Ascending aorta (tissue), 2 donors: ENCODE measurements around the gene SLC1A7. TPM values are rescaled to one million over a fixed set of nuclear protein-coding genes. Genes with fewer than 3 reads are reported as not detected.

Experiments used
- DNase-seq, 2 donors: peaks; one replicate each; pipeline ENCODE4 v3.0.0-alpha.2; 2019; ENCODE audit warnings: low spot score in 2 of 2
- H3K27ac ChIP-seq, 2 donors: fragments of 200-600 bp; sonication (generic); one replicate each; pipeline ENCODE4 v1.5.1; 2016 to 2017; ENCODE audit warnings: mild to moderate bottlenecking in 1 of 2
- H3K27me3 ChIP-seq: fragments of 200-600 bp; sonication (generic); one replicate; pipeline ENCODE4 v1.5.1; 2017
- H3K36me3 ChIP-seq, 2 donors: fragments of 200-600 bp; sonication (generic); one replicate each; pipeline ENCODE4 v1.5.1; 2016
- H3K4me1 ChIP-seq, 2 donors: fragments of 200-600 bp; sonication (generic); one replicate each; pipeline ENCODE4 v1.5.1; 2016 to 2017; ENCODE audit warnings: mild to moderate bottlenecking in 1 of 2
- H3K4me3 ChIP-seq, 2 donors: fragments of 200-600 bp; sonication (generic); one replicate each; pipeline ENCODE4 v1.5.1; 2016 to 2017; ENCODE audit warnings: mild to moderate bottlenecking in 1 of 2
- H3K9me3 ChIP-seq, 2 donors: fragments of 200-600 bp; sonication (generic); one replicate each; pipeline ENCODE4 v1.5.1; 2016
- intact Hi-C: fragments of 100-400 bp; cut with DNase I; formaldehyde crosslinking; loops from one replicate; pipeline ENCODE4 v1.15.1; 2023
- total RNA-seq: library from RNA; depleted of rRNA; stranded (reverse); fragments of >200 nt; gene quantifications from one replicate; pipeline ENCODE4 v1.1.0, GENCODE V29; 2016
- TF ChIP-seq, protein P1 (sequence below), 3 experiments: fragments of 200-600 bp in 2 of 3; fragments of 450-650 bp in 1 of 3; sonication (generic) in 2 of 3; IDR thresholded peaks; one replicate each; pipeline ENCODE4 v1.5.1; 2016 to 2019; ENCODE audit warnings: antibody characterized with exemption in 3 of 3, mild to moderate bottlenecking in 1 of 3, moderate library complexity in 1 of 3

Gene SLC1A7
- total RNA-seq, 1 donor from 2014 or later: not detected

- H3K4me3 ChIP-seq: no peak overlapping the region
- no peaks in the 10 kb centered on the region for H3K4me1 ChIP-seq
- H3K27me3 ChIP-seq: no peaks in the 10 kb centered on the region
- H3K27ac ChIP-seq: no peak overlapping the region
- TF ChIP-seq, protein P1, sequence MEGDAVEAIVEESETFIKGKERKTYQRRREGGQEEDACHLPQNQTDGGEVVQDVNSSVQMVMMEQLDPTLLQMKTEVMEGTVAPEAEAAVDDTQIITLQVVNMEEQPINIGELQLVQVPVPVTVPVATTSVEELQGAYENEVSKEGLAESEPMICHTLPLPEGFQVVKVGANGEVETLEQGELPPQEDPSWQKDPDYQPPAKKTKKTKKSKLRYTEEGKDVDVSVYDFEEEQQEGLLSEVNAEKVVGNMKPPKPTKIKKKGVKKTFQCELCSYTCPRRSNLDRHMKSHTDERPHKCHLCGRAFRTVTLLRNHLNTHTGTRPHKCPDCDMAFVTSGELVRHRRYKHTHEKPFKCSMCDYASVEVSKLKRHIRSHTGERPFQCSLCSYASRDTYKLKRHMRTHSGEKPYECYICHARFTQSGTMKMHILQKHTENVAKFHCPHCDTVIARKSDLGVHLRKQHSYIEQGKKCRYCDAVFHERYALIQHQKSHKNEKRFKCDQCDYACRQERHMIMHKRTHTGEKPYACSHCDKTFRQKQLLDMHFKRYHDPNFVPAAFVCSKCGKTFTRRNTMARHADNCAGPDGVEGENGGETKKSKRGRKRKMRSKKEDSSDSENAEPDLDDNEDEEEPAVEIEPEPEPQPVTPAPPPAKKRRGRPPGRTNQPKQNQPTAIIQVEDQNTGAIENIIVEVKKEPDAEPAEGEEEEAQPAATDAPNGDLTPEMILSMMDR (IDR thresholded peaks at IDR 0.05): no peak
- H3K9me3 ChIP-seq: no peaks in the 10 kb centered on the region
- H3K36me3 ChIP-seq: peaks cover 0 to 3% of the 10 kb centered on the region in 2 donors
- intact Hi-C loops: no loop called here
- DNase-seq: no peak
These were observed 59.5 kb downstream of the SLC1A7 start for GRCh38 chr1:53082826-53083455.

DNA sequence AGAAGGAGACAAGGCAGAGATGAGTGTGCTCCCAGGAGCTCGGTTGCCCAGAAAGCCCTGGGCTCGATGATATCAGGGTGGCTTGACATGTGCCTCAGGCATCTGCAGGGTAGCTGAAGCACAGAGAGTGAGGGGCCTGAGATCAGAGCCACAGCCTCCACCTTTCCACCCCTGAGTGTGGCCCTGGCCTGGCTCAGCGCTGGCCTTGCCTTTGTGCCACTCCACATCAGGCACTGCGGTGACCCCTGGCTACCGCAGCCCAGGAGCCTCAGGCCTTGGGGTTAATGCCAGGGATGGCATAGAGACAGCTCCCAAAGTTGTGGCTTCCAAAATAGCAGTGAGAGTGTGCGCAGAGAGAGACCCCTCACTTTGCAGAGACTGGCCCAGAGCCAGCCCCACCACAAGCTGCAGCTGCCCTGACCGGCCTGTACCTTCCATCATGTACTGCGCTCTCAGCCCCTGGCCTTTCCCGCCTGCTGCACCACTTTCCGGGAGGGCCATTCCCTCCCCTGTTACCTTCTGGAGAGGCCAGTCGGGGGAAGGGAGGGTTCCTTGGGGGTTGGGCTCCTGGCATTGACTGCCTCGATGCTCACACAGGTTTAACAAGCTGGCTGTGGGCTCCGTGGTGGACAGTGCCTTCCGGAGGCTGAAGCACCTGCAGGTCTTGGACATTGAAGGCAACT, 60.9 kb downstream of the SLC1A7 start:
- Histone ChIP-seq H3K27me3 (no peaks in the 10 kb centered on the region), H3K4me1 (no peaks in the 10 kb centered on the region), H3K36me3 (peaks cover 0 to 3% of the 10 kb centered on the region in 2 donors), H3K27ac (no peak overlapping the region), H3K9me3 (no peaks in the 10 kb centered on the region), H3K4me3 (no peak overlapping the region)
- TF ChIP-seq, protein P1 (IDR thresholded peaks at IDR 0.05): no peak
- intact Hi-C loops: no loop called here
- no peak for DNase-seq

- TF ChIP-seq, protein P1 (IDR thresholded peaks at IDR 0.05): no peak
- Histone ChIP-seq H3K36me3 (peaks cover 0 to 3% of the 10 kb centered on the region in 2 donors), H3K9me3 (no peaks in the 10 kb centered on the region), H3K27ac (no peak overlapping the region), H3K4me1 (no peaks in the 10 kb centered on the region), H3K4me3 (no peak overlapping the region), H3K27me3 (no peaks in the 10 kb centered on the region)
- no peak for DNase-seq
- intact Hi-C loops: no loop called here
These were observed 61.7 kb downstream of the SLC1A7 start for GRCh38 chr1:53080769-53081168.

DNA sequence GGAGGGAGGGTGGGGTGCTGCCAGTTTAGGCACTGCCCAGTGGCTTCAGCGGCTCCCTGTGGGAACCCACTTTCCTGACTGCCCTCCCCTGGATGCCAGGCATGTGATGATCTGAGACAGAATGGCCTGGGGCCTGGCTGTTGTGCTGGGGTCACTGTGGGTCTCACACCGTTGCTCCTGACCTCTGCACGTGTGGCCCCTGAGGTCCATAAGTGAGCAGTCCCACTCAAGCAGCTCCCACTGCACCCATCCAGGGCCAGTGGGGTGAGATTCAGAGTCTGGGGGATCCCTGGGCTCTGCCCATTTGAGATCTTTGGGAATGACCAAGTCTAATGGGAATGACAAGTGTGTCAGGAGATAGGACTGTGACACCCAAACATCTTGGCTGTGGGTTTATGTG, 62.4 kb downstream of the SLC1A7 start:
- no peak for DNase-seq
- Histone ChIP-seq H3K27me3 (no peaks in the 10 kb centered on the region), H3K9me3 (no peaks in the 10 kb centered on the region), H3K36me3 (peaks cover 0 to 3% of the 10 kb centered on the region in 2 donors), H3K4me1 (no peaks in the 10 kb centered on the region), H3K27ac (no peak overlapping the region), H3K4me3 (no peak overlapping the region)
- intact Hi-C loops: no loop called here
- TF ChIP-seq, protein P1 (IDR thresholded peaks at IDR 0.05): no peak

DNA sequence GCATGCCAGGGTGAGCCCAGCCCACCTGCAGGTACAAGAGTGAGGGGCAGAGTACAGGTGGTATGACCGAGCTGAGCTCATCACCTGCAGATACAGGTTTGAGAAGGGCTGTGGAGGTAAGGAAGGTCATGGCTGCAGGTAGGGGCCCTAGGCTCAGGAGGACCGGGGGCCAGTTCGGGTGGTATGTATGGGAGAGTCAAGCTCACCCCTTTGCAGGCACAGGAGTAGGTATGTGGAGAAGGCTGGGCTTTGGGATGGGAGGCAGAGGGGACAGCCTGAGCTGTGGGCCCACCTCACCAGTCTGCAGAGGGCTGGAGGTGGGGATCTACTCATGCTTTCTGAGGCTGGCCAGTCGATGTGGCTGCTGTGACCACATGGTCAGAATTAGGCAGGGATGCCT, 63.2 kb downstream of the SLC1A7 start:
- no peak for DNase-seq
- intact Hi-C loops: no loop called here
- TF ChIP-seq, protein P1 (IDR thresholded peaks at IDR 0.05): no peak
- peaks cover 0 to 3% of the 10 kb centered on the region in 2 donors for H3K36me3 ChIP-seq
- no peaks in the 10 kb centered on the region for H3K4me1 ChIP-seq
- no peak overlapping the region for H3K4me3 ChIP-seq
- H3K27me3 ChIP-seq: no peaks in the 10 kb centered on the region
- no peaks in the 10 kb centered on the region for H3K9me3 ChIP-seq
- H3K27ac ChIP-seq: no peak overlapping the region
